Stimulated activated CD4-positive, alpha-beta T cell treated with anti-CD3 and anti-CD28 coated beads, Interleukin-15, amount 100 ng/mL, for 48 hours (primary cell): ENCODE results near the gene C5orf58.
"Not testable (repeated sequence)": the region's sequence is repeated elsewhere in the genome, so short reads cannot be mapped to it uniquely, and the experiment has no call there.

ENCODE experiments used
- DNase-seq, 2 donors: peaks; one replicate each; pipeline ENCODE4 v3.0.0-alpha.2; 2020; ENCODE audit warnings: low read depth in 2 of 2

Gene C5orf58

GRCh38 chr5:170223906-170224305, 8.9 kb upstream of the C5orf58 start:
- DNase-seq: no peak

GRCh38 chr5:170225326-170226128, 7.3 kb upstream of the C5orf58 start:
- DNase-seq: peak; percentile 49 to 66

- no peak for DNase-seq
Measured at GRCh38 chr5:170226129-170226615, 6.6 kb upstream of the C5orf58 start.

- no peak for DNase-seq
Measured at GRCh38 chr5:170226661-170227060, 6.1 kb upstream of the C5orf58 start.

- no peak for DNase-seq
Measured at GRCh38 chr5:170228762-170229435, 3.9 kb upstream of the C5orf58 start.

GRCh38 chr5:170233358-170233892, 640 bp downstream of the C5orf58 start:
- no peak for DNase-seq

- no peak for DNase-seq
Measured at GRCh38 chr5:170235876-170236864, 3.4 kb downstream of the C5orf58 start.

GRCh38 chr5:170238456-170239196, 5.8 kb downstream of the C5orf58 start:
- no peak for DNase-seq

GRCh38 chr5:170245436-170245835, 12.7 kb downstream of the C5orf58 start:
- DNase-seq: not testable (repeated sequence)

- no peak for DNase-seq
Measured at GRCh38 chr5:170246126-170246870, 13.5 kb downstream of the C5orf58 start.

GRCh38 chr5:170247363-170247762, 14.6 kb downstream of the C5orf58 start:
- no peak for DNase-seq

- DNase-seq: no peak
Measured at GRCh38 chr5:170248172-170248930, 15.6 kb downstream of the C5orf58 start.

- DNase-seq: not testable (repeated sequence)
Measured at GRCh38 chr5:170248931-170249227, 16.1 kb downstream of the C5orf58 start.

- no peak for DNase-seq
Measured at GRCh38 chr5:170249355-170249754, 16.6 kb downstream of the C5orf58 start.

GRCh38 chr5:170250810-170251317, 18.1 kb downstream of the C5orf58 start:
- no peak for DNase-seq

- no peak for DNase-seq
Measured at GRCh38 chr5:170251462-170251861, 18.7 kb downstream of the C5orf58 start.

GRCh38 chr5:170252109-170252508, 19.3 kb downstream of the C5orf58 start:
- no peak for DNase-seq

GRCh38 chr5:170252720-170253350, 20.1 kb downstream of the C5orf58 start:
- DNase-seq: no peak

- peak in 1 of 2 donors; percentile 51 for DNase-seq
Measured at GRCh38 chr5:170254056-170254455, 21.3 kb downstream of the C5orf58 start.
